B cell (primary cell): ENCODE results near the gene TXNDC5. TPM values are rescaled to one million over a fixed set of nuclear protein-coding genes. Genes with fewer than 3 reads are reported as not detected.

Source experiments
- ATAC-seq: fragments of 200-7000 bp; cut with Tn5 transposase; one replicate; pipeline ENCODE4 v1.10.0; 2021; ENCODE audit warnings: low read depth, mild to moderate bottlenecking, moderate number of reproducible peaks, moderate library complexity
- CTCF ChIA-PET: fragments of 350-600 bp; sonication (Branson Sonifier 250); formaldehyde crosslinking; loops from one replicate; lab custom pipeline; 2021; ENCODE audit warnings: antibody characterized with exemption, inconsistent platforms; lab: Charles Lee
- POLR2A ChIA-PET: fragments of 350-600 bp; sonication (Branson Sonifier 250); formaldehyde crosslinking; loops from one replicate; lab custom pipeline; 2021; ENCODE audit warnings: antibody characterized with exemption; lab: Charles Lee
- DNase-seq: peaks from one replicate; pipeline ENCODE4 v3.0.0; 2013
- H2AFZ ChIP-seq: 2 replicates; pipeline ENCODE4 v1.6.1; 2012; ENCODE audit warnings: mild to moderate bottlenecking, low read depth, low read length; ENCODE audit not compliant: insufficient read depth, poor library complexity, severe bottlenecking
- H3K27ac ChIP-seq, 2 donors: 1 replicate in 1 of 2; 2 replicates in 1 of 2; pipeline ENCODE4 v1.5.1; 2012 to 2013; ENCODE audit warnings: low read length in 2 of 2, mild to moderate bottlenecking in 2 of 2, moderate library complexity in 1 of 2
- H3K27me3 ChIP-seq, 4 experiments: fragments of 200-600 bp in 1 of 4; sonication (generic) in 1 of 4; replicated peaks in 1 of 4; 1 replicate in 2 of 4; 2 replicates in 2 of 4; pipeline versions ENCODE4 v1.6.1 to v1.7.0; 2013 to 2016; ENCODE audit warnings: low read length in 3 of 4, mild to moderate bottlenecking in 2 of 4, mixed read lengths in 1 of 4, moderate library complexity in 1 of 4; ENCODE audit not compliant: insufficient read depth in 4 of 4, control insufficient read depth in 3 of 4; ENCODE audit errors: control extremely low read depth in 1 of 4
- H3K36me3 ChIP-seq, 2 experiments: replicated peaks in 1 of 2; 1 replicate in 1 of 2; 2 replicates in 1 of 2; pipeline versions ENCODE4 v1.6.1 to v1.7.1; 2013; ENCODE audit warnings: low read length in 1 of 2; ENCODE audit not compliant: insufficient read depth in 2 of 2, control insufficient read depth in 1 of 2; ENCODE audit errors: control extremely low read depth in 1 of 2, extremely low read depth in 1 of 2
- H3K4me1 ChIP-seq, 2 donors: fragments of 200-600 bp in 1 of 2; sonication (generic) in 1 of 2; 1 replicate in 1 of 2; 2 replicates in 1 of 2; pipeline versions ENCODE4 v1.5.1 to v1.6.1; 2013 to 2017; ENCODE audit warnings: low read length in 2 of 2; ENCODE audit not compliant: control insufficient read depth in 2 of 2, insufficient read depth in 2 of 2
- H3K4me2 ChIP-seq: replicated peaks from 2 replicates; pipeline ENCODE3; 2012; ENCODE audit warnings: mild to moderate bottlenecking, low read depth, low read length; ENCODE audit not compliant: poor library complexity, severe bottlenecking
- H3K4me3 ChIP-seq, 5 experiments: fragments of 200-600 bp in 1 of 5; sonication (generic) in 1 of 5; 1 replicate in 3 of 5; 2 replicates in 2 of 5; pipeline versions ENCODE4 v1.5.1 to v1.7.0; 2011 to 2016; ENCODE audit warnings: low read length in 4 of 5, mild to moderate bottlenecking in 4 of 5, low read depth in 2 of 5, control low read depth in 1 of 5, moderate library complexity in 1 of 5; ENCODE audit not compliant: insufficient read depth in 1 of 5; ENCODE audit errors: control extremely low read depth in 1 of 5, extremely low read depth in 1 of 5
- H3K79me2 ChIP-seq: fragments of 200-600 bp; sonication (generic); one replicate; pipeline ENCODE4 v1.6.0; 2016; ENCODE audit warnings: low read length; ENCODE audit not compliant: control insufficient read depth, insufficient read depth
- H3K9ac ChIP-seq: fragments of 200-600 bp; sonication (generic); 2 replicates; pipeline ENCODE4 v1.6.1; 2017; ENCODE audit warnings: mild to moderate bottlenecking, low read length, moderate library complexity
- H3K9me3 ChIP-seq, 3 donors: one replicate each; pipeline versions ENCODE4 v1.6.1 to v1.7.1; 2013; ENCODE audit warnings: low read length in 2 of 3; ENCODE audit not compliant: control insufficient read depth in 2 of 3, insufficient read depth in 1 of 3; ENCODE audit errors: control extremely low read depth in 1 of 3
- H4K20me1 ChIP-seq: 2 replicates; pipeline ENCODE4 v1.6.0; 2012; ENCODE audit warnings: mild to moderate bottlenecking, low read length; ENCODE audit not compliant: insufficient read depth, control insufficient read depth, poor library complexity, severe bottlenecking
- H3K27ac Mint-ChIP-seq: one replicate; pipeline ENCODE4 v1.8.0; 2021; ENCODE audit warnings: mixed read lengths
- H3K27me3 Mint-ChIP-seq: one replicate; pipeline ENCODE4 v1.8.0; 2021; ENCODE audit warnings: mixed read lengths
- H3K4me1 Mint-ChIP-seq: one replicate; pipeline ENCODE4 v1.8.0; 2021; ENCODE audit warnings: mixed read lengths
- H3K4me3 Mint-ChIP-seq: one replicate; pipeline ENCODE4 v1.8.0; 2021; ENCODE audit warnings: mixed read lengths
- H3K9me3 Mint-ChIP-seq: one replicate; pipeline ENCODE4 v1.8.0; 2022; ENCODE audit warnings: mixed read lengths; ENCODE audit not compliant: insufficient read depth
- CTCF ChIP-seq: fragments of 200-600 bp; IDR thresholded peaks from one replicate; pipeline ENCODE4 v1.8.0; 2022; ENCODE audit warnings: antibody characterized with exemption, mild to moderate bottlenecking
- EZH2 ChIP-seq: IDR thresholded peaks from 2 replicates; pipeline ENCODE4 v1.6.1; 2012; ENCODE audit warnings: borderline replicate concordance, low read depth, mild to moderate bottlenecking, moderate library complexity, low read length; ENCODE audit not compliant: insufficient read depth, poor library complexity, severe bottlenecking
- WGBS: methylation state at CpG from one replicate; pipeline ENCODE4 v1.1.5; 2013; ENCODE audit warnings: missing lambda C conversion rate; ENCODE audit not compliant: insufficient coverage; 5-methylcytosine and 5-hydroxymethylcytosine counted together
- intact Hi-C: fragments of 100-400 bp; cut with micrococcal nuclease; formaldehyde crosslinking; loops from one replicate; pipeline ENCODE4 v1.10.0; 2022
- polyA plus RNA-seq: library from polyadenylated mRNA; depleted of rRNA; stranded (reverse); fragments of >200 nt; gene quantifications from 2 replicates; pipeline ENCODE4 v1.2.3, GENCODE V29; 2012
- total RNA-seq, 2 donors: library from RNA; stranded (reverse); fragments of 120-200 nt in 1 of 2; gene quantifications; 1 replicate in 1 of 2; 2 replicates in 1 of 2; pipeline versions ENCODE4 v1.2.3 to v1.2.4, GENCODE V29; 2013 to 2022

Gene TXNDC5
- total and polyA plus RNA-seq, 2 donors (not counting 1 experiment from before 2014, with no cell fraction given) = 62.6 to 91.9 TPM

- Histone ChIP-seq H3K4me3 (no peak overlapping the region), H3K9me3 (no peaks in the 10 kb centered on the region), H3K9ac (no peak overlapping the region), H3K36me3 (peaks cover 1 to 81% of the 10 kb centered on the region in 2 experiments), H3K79me2 (peaks cover 2% of the 10 kb centered on the region), H3K4me2 (peak overlapping the region; percentile 21), H3K27me3 (no peaks in the 10 kb centered on the region), H2AFZ (no peak overlapping the region), H3K4me1 (peaks cover 10 to 26% of the 10 kb centered on the region in 2 donors), H4K20me1 (peaks cover 22% of the 10 kb centered on the region), H3K27ac (peak overlapping the region in 1 of 2 donors; percentile 8)
- Mint-ChIP-seq H3K27me3 (no peaks in the 10 kb centered on the region), H3K9me3 (no peaks in the 10 kb centered on the region), H3K27ac (peak overlapping the region; percentile 69), H3K4me3 (no peak overlapping the region), H3K4me1 (peaks cover 40% of the 10 kb centered on the region)
- 93% methylated on average over 4 of the region's 9 CpGs for WGBS
- ChIA-PET POLR2A (no interaction called here), CTCF (interaction anchor here (0.8 to 2.1 kb wide), 2 partner anchors 38 to 92 kb away, joined by 3 to 8 read pairs; no protein-coding TSS in a partner anchor)
- DNase-seq = no peak
- no peak for TF ChIP-seq EZH2
- TF ChIP-seq CTCF = no peak
- no peak for ATAC-seq
- intact Hi-C loops = no loop called here
Observed at GRCh38 chr6:7901056-7901455, 9.5 kb downstream of the TXNDC5 start.

GRCh38 chr6:7900621-7901020 is 10.0 kb downstream of the TXNDC5 start:
- H3K9me3 Mint-ChIP-seq = no peaks in the 10 kb centered on the region
- intact Hi-C loops = no loop called here
- H3K27me3 ChIP-seq = no peaks in the 10 kb centered on the region
- H3K9ac ChIP-seq = no peak overlapping the region
- H3K27ac ChIP-seq = peak overlapping the region; percentile 5 to 8
- ChIA-PET CTCF (interaction anchor here (0.8 to 2.1 kb wide), 2 partner anchors 38 to 92 kb away, joined by 3 to 8 read pairs; no protein-coding TSS in a partner anchor), POLR2A (no interaction called here)
- no peaks in the 10 kb centered on the region for H3K27me3 Mint-ChIP-seq
- peaks cover 27% of the 10 kb centered on the region for H4K20me1 ChIP-seq
- peaks cover 10 to 26% of the 10 kb centered on the region in 2 donors for H3K4me1 ChIP-seq
- no peak overlapping the region for H2AFZ ChIP-seq
- TF ChIP-seq EZH2 (no peak), CTCF (no peak)
- H3K27ac Mint-ChIP-seq = peak overlapping the region; percentile 69
- no peak overlapping the region for H3K4me3 ChIP-seq
- no peak overlapping the region for H3K4me3 Mint-ChIP-seq
- peak; percentile 56 for DNase-seq
- ATAC-seq = peak; percentile 63
- WGBS = 85% methylated on average over 2 of the region's 2 CpGs
- H3K79me2 ChIP-seq = peaks cover 1% of the 10 kb centered on the region
- peaks cover 40% of the 10 kb centered on the region for H3K4me1 Mint-ChIP-seq
- H3K9me3 ChIP-seq = no peaks in the 10 kb centered on the region
- H3K4me2 ChIP-seq = peak overlapping the region; percentile 21
- H3K36me3 ChIP-seq = peaks cover 1 to 86% of the 10 kb centered on the region in 2 experiments
